ENCODE measurements around the gene MALT1.

- TF ChIP-seq POLR2A (IDR thresholded peaks at IDR 0.05) (no peak), CTCF (IDR thresholded peaks at IDR 0.05) (no peak)
Measured at GRCh38 chr18:58758606-58759005, 87.3 kb downstream of the MALT1 start.
